ENCODE measurements around the gene PDE9A.

GRCh38 chr21:42809171-42809570 is 155.8 kb downstream of the PDE9A start:
- TF ChIP-seq CTCF (conservative IDR thresholded peaks at IDR 0.05; ENCODE audit: low read depth, low read length) = no peak
- no peak for TF ChIP-seq RFX5 (IDR thresholded peaks at IDR 0.05; ENCODE audit: low read depth, low read length)
- TF ChIP-seq CEBPB (IDR thresholded peaks at IDR 0.05; ENCODE audit: low read depth, low read length) = no peak
- TF ChIP-seq ELK1 (IDR thresholded peaks at IDR 0.05; ENCODE audit: borderline replicate concordance, low read depth, low read length) = no peak
- TF ChIP-seq POLR2A (IDR thresholded peaks at IDR 0.05; ENCODE audit: low read depth, low read length) = no peak
- TF ChIP-seq USF2 (IDR thresholded peaks at IDR 0.05; ENCODE audit: low read depth, low read length) = no peak
- no peak for TF ChIP-seq RAD21 (IDR thresholded peaks at IDR 0.05; ENCODE audit: low read length)
- no peak for TF ChIP-seq MXI1 (IDR thresholded peaks at IDR 0.05; ENCODE audit: borderline replicate concordance, low read depth, low read length)
- no peak for TF ChIP-seq CHD1 (IDR thresholded peaks at IDR 0.05; ENCODE audit: low read depth, low read length)
- TF ChIP-seq SMC3 (IDR thresholded peaks at IDR 0.05; ENCODE audit: low read depth, low read length) = no peak
- TF ChIP-seq RCOR1 (IDR thresholded peaks at IDR 0.05; ENCODE audit: insufficient replicate concordance, low read length) = no peak
- TF ChIP-seq MAFK (IDR thresholded peaks at IDR 0.05; ENCODE audit: low read depth, low read length) = no peak
